ENCODE measurements around the gene MAPK10. TPM values are rescaled to one million over a fixed set of nuclear protein-coding genes. Genes with fewer than 3 reads are reported as not detected.

Gene MAPK10
- total and polyA plus RNA-seq, 4 donors = 0.82 to 3.6 (median 2.3) TPM

GRCh38 chr4:86092684-86093083 is 267.2 kb downstream of the MAPK10 start:
- Histone ChIP-seq H3K4me1 (ENCODE audit: control insufficient read depth in 4 of 4, insufficient read depth in 4 of 4, low read length in 3 of 4) (no peaks in the 10 kb centered on the region), H3K9me3 (ENCODE audit: control insufficient read depth in 4 of 4, low read length in 3 of 4) (no peaks in the 10 kb centered on the region), H3K27me3 (ENCODE audit: control insufficient read depth in 4 of 4, insufficient read depth in 4 of 4, low read length in 3 of 4) (no peaks in the 10 kb centered on the region), H3K9ac (ENCODE audit: low read depth in 1 of 2, low read length in 2 of 2) (no peak overlapping the region), H3K36me3 (ENCODE audit: control insufficient read depth in 4 of 4, insufficient read depth in 3 of 4, low read depth in 1 of 4, low read length in 3 of 4) (no peaks in the 10 kb centered on the region), H3K27ac (ENCODE audit: low read depth in 1 of 2, low read length in 2 of 2) (no peak overlapping the region), H3K4me3 (ENCODE audit: low read depth in 1 of 3, low read length in 3 of 3) (no peak overlapping the region)
- DNase-seq (ENCODE audit: low spot score) = no peak
- TF ChIP-seq HNF4A (conservative IDR thresholded peaks at IDR 0.05) (no peak), GABPA (IDR thresholded peaks at IDR 0.05 in 1 of 2, conservative IDR thresholded peaks at IDR 0.05 in 1 of 2) (no peak), ZBTB33 (IDR thresholded peaks at IDR 0.05) (no peak), TAF1 (conservative IDR thresholded peaks at IDR 0.05) (no peak), YY1 (IDR thresholded peaks at IDR 0.05) (no peak), CTCF (IDR thresholded peaks at IDR 0.05; ENCODE audit: low read depth, low read length, missing input control) (no peak), SP1 (IDR thresholded peaks at IDR 0.05) (no peak), FOXA2 (IDR thresholded peaks at IDR 0.05) (no peak), FOXA1 (IDR thresholded peaks at IDR 0.05) (no peak), RAD21 (IDR thresholded peaks at IDR 0.05) (no peak), NR2F2 (IDR thresholded peaks at IDR 0.05) (no peak), MAX (IDR thresholded peaks at IDR 0.05) (no peak), JUND (IDR thresholded peaks at IDR 0.05) (no peak), RXRA (IDR thresholded peaks at IDR 0.05) (no peak), REST (IDR thresholded peaks at IDR 0.05) (no peak), ATF3 (IDR thresholded peaks at IDR 0.05) (no peak), EGR1 (IDR thresholded peaks at IDR 0.05; ENCODE audit: low read depth in 2 of 2) (no peak), HNF4G (IDR thresholded peaks at IDR 0.05) (no peak)

All from liver (tissue), 9 donors.